ENCODE results near the gene CHDH. TPM values are rescaled to one million over a fixed set of nuclear protein-coding genes. Genes with fewer than 3 reads are reported as not detected.
A peak's percentile ranks its signal among the peaks of the same experiment; 100 is the strongest.

Gene CHDH
- total RNA-seq, 2 donors from 2014 or later, result 21.5 to 26.0 TPM

GRCh38 chr3:53763353-53763752 is 82.9 kb downstream of the CHDH start:
- H3K36me3 ChIP-seq (replicated peaks in 1 of 2; ENCODE audit: insufficient read depth in 1 of 2, low read depth in 2 of 2), result no peaks in the 10 kb centered on the region
- TF ChIP-seq, protein P1, sequence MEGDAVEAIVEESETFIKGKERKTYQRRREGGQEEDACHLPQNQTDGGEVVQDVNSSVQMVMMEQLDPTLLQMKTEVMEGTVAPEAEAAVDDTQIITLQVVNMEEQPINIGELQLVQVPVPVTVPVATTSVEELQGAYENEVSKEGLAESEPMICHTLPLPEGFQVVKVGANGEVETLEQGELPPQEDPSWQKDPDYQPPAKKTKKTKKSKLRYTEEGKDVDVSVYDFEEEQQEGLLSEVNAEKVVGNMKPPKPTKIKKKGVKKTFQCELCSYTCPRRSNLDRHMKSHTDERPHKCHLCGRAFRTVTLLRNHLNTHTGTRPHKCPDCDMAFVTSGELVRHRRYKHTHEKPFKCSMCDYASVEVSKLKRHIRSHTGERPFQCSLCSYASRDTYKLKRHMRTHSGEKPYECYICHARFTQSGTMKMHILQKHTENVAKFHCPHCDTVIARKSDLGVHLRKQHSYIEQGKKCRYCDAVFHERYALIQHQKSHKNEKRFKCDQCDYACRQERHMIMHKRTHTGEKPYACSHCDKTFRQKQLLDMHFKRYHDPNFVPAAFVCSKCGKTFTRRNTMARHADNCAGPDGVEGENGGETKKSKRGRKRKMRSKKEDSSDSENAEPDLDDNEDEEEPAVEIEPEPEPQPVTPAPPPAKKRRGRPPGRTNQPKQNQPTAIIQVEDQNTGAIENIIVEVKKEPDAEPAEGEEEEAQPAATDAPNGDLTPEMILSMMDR (IDR thresholded peaks at IDR 0.05), result no peak
- TF ChIP-seq POLR2A (IDR thresholded peaks at IDR 0.05), result no peak
- H3K4me1 ChIP-seq, result peaks cover 23% of the 10 kb centered on the region
- no peaks in the 10 kb centered on the region for H3K9me3 ChIP-seq
- WGBS, 2 donors, result 91 to 96% methylated on average over 2 to 7 of the region's 7 CpGs
- ATAC-seq, result no peak
- DNase-seq, result no peak
- H3K27me3 ChIP-seq, result no peaks in the 10 kb centered on the region
- no peak overlapping the region for H3K4me3 ChIP-seq
- peak overlapping the region in 2 of 4 donors; percentile 12 to 75 for H3K27ac ChIP-seq
- intact Hi-C loops (cut with DNase I), result no loop called here

Small RNA genes within 50 kb of the gene (small RNA-seq; reads per million reads assigned to genes)
- gene AC012467.1, result not detected

Other genes with a start within 250 kb of the CHDH start
- 10 to 100 TPM; 16.5 to 17.6 TPM for gene IL17RB, start 149 bp upstream of the CHDH start, total RNA-seq
- 10 to 100 TPM; 13.5 to 19.5 TPM for gene ACTR8, start 35.7 kb upstream of the CHDH start, total RNA-seq
- gene SELENOK, start 45.4 kb upstream of the CHDH start, total RNA-seq, result 10 to 100 TPM; 14.5 to 36.1 TPM

Data from body of pancreas (tissue), 4 donors.